Nephron progenitor cell (in vitro differentiated cells): ENCODE measurements around the gene HEG1.
A peak's percentile ranks its signal among the peaks of the same experiment; 100 is the strongest.

Experiments used
- DNase-seq: peaks from one replicate; pipeline ENCODE4 v3.0.0; 2021
- H3K27ac Mint-ChIP-seq: 2 replicates; pipeline ENCODE4 v1.8.0; 2021; ENCODE audit warnings: mild to moderate bottlenecking, moderate library complexity, mixed read lengths
- H3K27me3 Mint-ChIP-seq: 2 replicates; pipeline ENCODE4 v1.8.0; 2021; ENCODE audit warnings: mild to moderate bottlenecking, low read depth, mixed read lengths; ENCODE audit not compliant: poor library complexity
- H3K36me3 Mint-ChIP-seq: 2 replicates; pipeline ENCODE4 v1.8.0; 2021; ENCODE audit warnings: low read depth, mixed read lengths
- H3K4me1 Mint-ChIP-seq: 2 replicates; pipeline ENCODE4 v1.8.0; 2021; ENCODE audit warnings: mixed read lengths
- H3K4me3 Mint-ChIP-seq: 2 replicates; pipeline ENCODE4 v1.8.0; 2021; ENCODE audit warnings: mild to moderate bottlenecking, moderate library complexity, mixed read lengths
- H3K9me3 Mint-ChIP-seq: 2 replicates; pipeline ENCODE4 v1.8.0; 2021; ENCODE audit warnings: mild to moderate bottlenecking, moderate library complexity, mixed read lengths
- CTCF ChIP-seq: fragments of 200-600 bp; sonication (generic); IDR thresholded peaks from 2 replicates; pipeline ENCODE4 v1.5.0; 2021; ENCODE audit warnings: antibody characterized with exemption

Gene HEG1

DNA sequence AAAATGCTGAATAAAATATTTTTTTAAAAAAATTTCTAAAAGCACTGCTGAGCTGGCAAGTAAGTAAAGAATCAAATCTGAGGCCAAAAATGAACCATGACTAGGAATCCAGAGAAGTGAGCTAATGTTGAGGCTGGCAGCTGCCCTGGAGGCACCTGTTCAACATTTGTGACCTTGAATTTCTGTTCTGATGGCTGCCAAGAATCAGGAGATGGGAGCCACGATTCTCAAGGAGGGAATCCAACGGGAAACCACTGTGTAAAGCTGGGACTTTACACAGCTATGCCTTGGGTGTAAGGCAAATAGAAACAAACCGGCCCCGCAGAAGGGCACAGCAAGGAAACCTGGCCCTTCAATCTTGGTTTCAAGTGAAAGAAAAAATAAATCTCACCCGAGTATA is 22.7 kb downstream of the HEG1 start:
- H3K9me3 Mint-ChIP-seq: peaks cover 29% of the 10 kb centered on the region
- TF ChIP-seq CTCF: no peak
- H3K27ac Mint-ChIP-seq: peak overlapping the region; percentile 57
- H3K4me1 Mint-ChIP-seq: peaks cover 20% of the 10 kb centered on the region
- DNase-seq: no peak
- H3K36me3 Mint-ChIP-seq: peaks cover 33% of the 10 kb centered on the region
- H3K27me3 Mint-ChIP-seq: no peaks in the 10 kb centered on the region
- H3K4me3 Mint-ChIP-seq: no peak overlapping the region

GRCh38 chr3:125032683-125033082 is 23.1 kb downstream of the HEG1 start:
- Mint-ChIP-seq H3K36me3 (peaks cover 37% of the 10 kb centered on the region), H3K27ac (peak overlapping the region; percentile 93), H3K4me3 (no peak overlapping the region), H3K27me3 (no peaks in the 10 kb centered on the region), H3K9me3 (peaks cover 29% of the 10 kb centered on the region), H3K4me1 (peaks cover 15% of the 10 kb centered on the region)
- TF ChIP-seq CTCF: no peak
- no peak for DNase-seq

- no peak for TF ChIP-seq CTCF
- no peaks in the 10 kb centered on the region for H3K27me3 Mint-ChIP-seq
- peaks cover 13% of the 10 kb centered on the region for H3K4me1 Mint-ChIP-seq
- no peak for DNase-seq
- peak overlapping the region; percentile 93 for H3K27ac Mint-ChIP-seq
- no peak overlapping the region for H3K4me3 Mint-ChIP-seq
- H3K36me3 Mint-ChIP-seq: peaks cover 40% of the 10 kb centered on the region
- H3K9me3 Mint-ChIP-seq: peaks cover 29% of the 10 kb centered on the region
Observed at GRCh38 chr3:125032100-125032643, 23.6 kb downstream of the HEG1 start.

DNA sequence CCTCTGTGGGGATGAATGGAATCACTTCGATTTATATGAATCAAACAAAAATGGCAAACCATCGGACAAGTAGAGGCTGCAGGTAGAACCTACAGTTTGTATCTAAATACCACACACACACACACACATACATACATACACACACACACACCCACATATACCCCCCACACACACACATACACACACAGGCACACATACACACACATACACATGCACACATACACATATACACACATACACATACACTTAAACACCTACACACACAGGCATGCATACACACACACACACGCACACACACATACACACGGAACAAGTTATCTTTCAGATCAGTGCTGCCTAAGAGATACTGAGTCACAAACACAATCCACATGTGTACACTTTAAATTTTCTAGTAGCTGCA is 24.3 kb downstream of the HEG1 start:
- H3K27me3 Mint-ChIP-seq: no peaks in the 10 kb centered on the region
- H3K9me3 Mint-ChIP-seq: peaks cover 28% of the 10 kb centered on the region
- no peak overlapping the region for H3K4me3 Mint-ChIP-seq
- peaks cover 43% of the 10 kb centered on the region for H3K36me3 Mint-ChIP-seq
- no peak for DNase-seq
- TF ChIP-seq CTCF: no peak
- peaks cover 13% of the 10 kb centered on the region for H3K4me1 Mint-ChIP-seq
- H3K27ac Mint-ChIP-seq: no peak overlapping the region

DNA sequence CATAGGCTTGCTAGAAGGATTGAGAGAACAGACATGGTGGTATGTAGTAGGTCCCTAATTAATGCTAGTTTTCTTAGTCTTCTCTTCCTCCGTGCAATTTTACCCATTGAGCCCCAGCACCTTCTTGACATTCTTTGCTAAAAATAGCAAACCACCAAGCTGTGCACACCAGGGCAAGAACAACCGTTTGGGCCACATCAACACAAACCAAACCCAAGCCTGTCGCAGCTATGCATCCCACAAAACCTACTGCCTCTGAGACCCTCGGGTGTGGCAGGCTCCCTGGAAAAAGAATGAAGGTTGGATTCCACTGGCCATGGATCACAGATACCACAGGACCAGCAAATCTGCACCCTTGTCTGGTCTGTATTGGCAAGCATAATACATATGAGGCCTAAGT is 27.1 kb downstream of the HEG1 start:
- Mint-ChIP-seq H3K9me3 (no peaks in the 10 kb centered on the region), H3K4me3 (no peak overlapping the region), H3K27me3 (no peaks in the 10 kb centered on the region), H3K36me3 (peaks cover 30% of the 10 kb centered on the region), H3K27ac (no peak overlapping the region), H3K4me1 (peaks cover 24% of the 10 kb centered on the region)
- DNase-seq: no peak
- TF ChIP-seq CTCF: no peak

DNA sequence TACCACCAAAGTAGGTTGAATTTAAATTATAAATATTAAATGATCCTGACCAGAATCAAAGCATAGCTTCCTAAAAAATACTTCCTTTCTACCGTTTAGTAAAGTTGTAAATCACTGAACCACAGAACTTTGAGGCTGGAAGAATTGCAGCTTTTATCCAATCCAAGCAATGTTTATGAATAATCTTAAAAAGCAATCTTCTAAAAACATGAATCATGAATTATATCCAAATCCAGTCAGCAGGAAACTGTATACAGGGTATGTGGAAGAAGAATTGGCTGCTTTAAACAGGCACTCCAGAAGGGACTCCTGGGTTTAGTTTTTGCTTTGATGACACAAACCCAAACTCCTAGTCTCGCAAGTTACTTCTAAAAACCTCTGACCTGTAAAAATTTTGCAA is 30.2 kb downstream of the HEG1 start:
- Mint-ChIP-seq H3K27ac (no peak overlapping the region), H3K9me3 (no peaks in the 10 kb centered on the region), H3K27me3 (no peaks in the 10 kb centered on the region), H3K4me3 (no peak overlapping the region), H3K4me1 (peaks cover 11% of the 10 kb centered on the region), H3K36me3 (peaks cover 32% of the 10 kb centered on the region)
- DNase-seq: no peak
- no peak for TF ChIP-seq CTCF
